Glutamatergic neuron (in vitro differentiated cells): ENCODE data around the gene ZNF423. TPM values are rescaled to one million over a fixed set of nuclear protein-coding genes. Genes with fewer than 3 reads are reported as not detected.

Source experiments
- DNase-seq: peaks from one replicate; pipeline ENCODE4 v3.0.0; 2022
- H3K27ac Mint-ChIP-seq: one replicate; pipeline ENCODE4 v1.8.0; 2020; ENCODE audit warnings: mild to moderate bottlenecking, mixed read lengths, inconsistent platforms; ENCODE audit not compliant: unreplicated experiment
- H3K27me3 Mint-ChIP-seq: one replicate; pipeline ENCODE4 v1.8.0; 2020; ENCODE audit warnings: mild to moderate bottlenecking, moderate library complexity, mixed read lengths, inconsistent platforms; ENCODE audit not compliant: unreplicated experiment
- H3K36me3 Mint-ChIP-seq: one replicate; pipeline ENCODE4 v1.8.0; 2020; ENCODE audit warnings: mild to moderate bottlenecking, mixed read lengths, inconsistent platforms; ENCODE audit not compliant: unreplicated experiment
- H3K4me1 Mint-ChIP-seq: one replicate; pipeline ENCODE4 v1.8.0; 2020; ENCODE audit warnings: mild to moderate bottlenecking, low read depth, mixed read lengths, inconsistent platforms; ENCODE audit not compliant: unreplicated experiment
- H3K4me3 Mint-ChIP-seq: one replicate; pipeline ENCODE4 v1.8.0; 2020; ENCODE audit warnings: mild to moderate bottlenecking, mixed read lengths, inconsistent platforms; ENCODE audit not compliant: unreplicated experiment
- H3K9me3 Mint-ChIP-seq: one replicate; pipeline ENCODE4 v1.8.0; 2020; ENCODE audit warnings: mild to moderate bottlenecking, moderate library complexity, mixed read lengths, inconsistent platforms; ENCODE audit not compliant: unreplicated experiment
- CTCF ChIP-seq: fragments of 200-600 bp; sonication (generic); IDR thresholded peaks from one replicate; pipeline ENCODE4 v1.5.0; 2021; ENCODE audit not compliant: partially characterized antibody, unreplicated experiment
- total RNA-seq: library from RNA; stranded (reverse); fragmentation: NEBNext Ultra II Directional; extraction: Animal tissue kit (Norgen Biotek cat#: 25700); gene quantifications from one replicate; pipeline ENCODE4 v1.2.1, GENCODE V29; 2021; ENCODE audit not compliant: unreplicated experiment

The ZNF423 gene
- total RNA-seq, 1 donor from 2014 or later, result 149 TPM

DNA sequence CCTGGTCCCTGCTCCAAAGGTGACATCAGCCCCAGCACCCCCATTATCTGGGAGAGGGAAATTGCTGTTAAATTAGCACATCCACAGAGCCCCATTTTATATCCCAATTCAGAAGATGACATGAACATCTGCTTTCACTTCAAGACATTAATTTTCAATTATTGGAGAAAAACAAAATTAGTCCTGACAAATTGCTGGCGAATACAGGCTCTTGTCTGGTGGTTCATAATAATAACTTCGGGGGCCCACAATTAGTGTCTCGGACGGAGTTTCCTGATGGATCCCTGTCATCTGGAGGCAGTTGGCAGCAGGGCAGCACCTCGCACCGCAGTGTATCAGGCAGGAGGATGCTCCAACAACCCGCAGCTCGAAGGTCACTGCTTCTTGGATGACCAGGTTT lies 7.4 kb downstream of the ZNF423 start:
- H3K27ac Mint-ChIP-seq, result peak overlapping the region; percentile 78
- H3K9me3 Mint-ChIP-seq, result peaks cover 6% of the 10 kb centered on the region
- H3K36me3 Mint-ChIP-seq, result no peaks in the 10 kb centered on the region
- no peak for TF ChIP-seq CTCF
- no peak for DNase-seq
- H3K4me3 Mint-ChIP-seq, result peak overlapping the region; percentile 67
- peaks cover 64% of the 10 kb centered on the region for H3K4me1 Mint-ChIP-seq
- H3K27me3 Mint-ChIP-seq, result peaks cover under 1% of the 10 kb centered on the region

- DNase-seq, result no peak
- H3K27ac Mint-ChIP-seq, result peak overlapping the region; percentile 62
- no peaks in the 10 kb centered on the region for H3K36me3 Mint-ChIP-seq
- peaks cover 59% of the 10 kb centered on the region for H3K4me1 Mint-ChIP-seq
- TF ChIP-seq CTCF, result no peak
- no peaks in the 10 kb centered on the region for H3K27me3 Mint-ChIP-seq
- H3K9me3 Mint-ChIP-seq, result peaks cover 4% of the 10 kb centered on the region
- peak overlapping the region; percentile 70 for H3K4me3 Mint-ChIP-seq
Measured at GRCh38 chr16:49846800-49847199, 9.1 kb downstream of the ZNF423 start.

DNA sequence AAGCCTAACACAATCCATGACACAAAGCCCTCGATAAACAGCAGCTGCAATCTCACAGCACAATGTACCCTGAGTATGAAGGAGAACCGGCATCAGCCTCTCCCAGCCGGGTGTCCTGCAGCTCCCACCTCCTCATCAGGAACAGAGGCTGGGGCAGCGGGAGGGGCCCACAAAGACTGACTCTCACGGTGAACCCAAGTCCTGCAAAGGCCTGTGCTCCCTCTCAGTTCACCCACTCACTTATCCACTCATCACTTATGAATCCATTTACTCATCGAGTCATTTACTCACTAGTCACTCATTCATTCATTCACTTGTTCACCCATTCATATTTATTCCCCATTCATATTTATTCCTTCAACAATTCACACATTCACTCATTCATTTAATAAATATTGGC lies 11.6 kb downstream of the ZNF423 start:
- H3K9me3 Mint-ChIP-seq, result peaks cover 5% of the 10 kb centered on the region
- H3K4me3 Mint-ChIP-seq, result peak overlapping the region; percentile 23
- TF ChIP-seq CTCF, result no peak
- H3K4me1 Mint-ChIP-seq, result peaks cover 59% of the 10 kb centered on the region
- H3K36me3 Mint-ChIP-seq, result no peaks in the 10 kb centered on the region
- H3K27me3 Mint-ChIP-seq, result peaks cover 3% of the 10 kb centered on the region
- peak overlapping the region; percentile 39 for H3K27ac Mint-ChIP-seq
- no peak for DNase-seq

DNA sequence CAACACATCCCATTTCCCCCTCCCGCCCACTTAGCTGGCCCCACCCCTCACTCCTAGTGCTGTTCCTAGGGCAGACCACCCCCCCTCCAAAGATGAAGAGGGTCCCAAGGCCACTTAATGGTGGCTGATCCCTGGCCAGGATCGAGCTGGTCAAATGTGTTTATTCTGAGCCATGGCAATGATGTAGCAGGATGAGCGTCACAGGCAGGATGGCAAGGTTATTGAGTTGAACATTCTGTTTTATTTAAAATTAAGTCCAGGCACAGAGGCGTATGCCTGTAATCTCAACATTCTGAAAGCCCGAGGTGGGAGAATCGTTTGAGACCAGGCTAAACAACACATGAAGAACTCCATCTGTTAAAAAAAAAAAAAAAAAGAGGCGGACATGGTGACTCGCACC lies 12.2 kb downstream of the ZNF423 start:
- no peak for DNase-seq
- TF ChIP-seq CTCF, result no peak
- Mint-ChIP-seq H3K4me3 (peak overlapping the region; percentile 6), H3K4me1 (peaks cover 53% of the 10 kb centered on the region), H3K36me3 (no peaks in the 10 kb centered on the region), H3K27ac (peak overlapping the region; percentile 38), H3K27me3 (peaks cover 3% of the 10 kb centered on the region), H3K9me3 (peaks cover 5% of the 10 kb centered on the region)

DNA sequence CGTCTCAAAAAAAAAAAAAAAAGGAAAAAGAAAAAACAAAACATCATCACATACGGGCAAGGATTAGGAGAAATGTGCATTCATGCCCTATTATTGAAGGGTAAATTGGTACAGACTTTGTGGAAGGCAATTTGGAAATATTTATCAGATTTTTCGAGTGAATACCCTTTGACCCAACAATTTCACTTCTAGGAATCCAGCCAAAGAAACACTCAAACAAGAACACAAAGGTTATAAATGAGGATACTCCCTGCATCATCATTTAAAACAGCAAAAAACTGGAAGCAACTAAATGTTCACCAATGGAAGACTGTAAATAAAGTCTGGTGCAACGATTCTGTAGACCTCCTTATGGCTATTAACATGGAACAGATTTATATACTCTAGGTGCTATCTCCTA lies 12.9 kb downstream of the ZNF423 start:
- H3K9me3 Mint-ChIP-seq, result peaks cover 5% of the 10 kb centered on the region
- H3K4me1 Mint-ChIP-seq, result peaks cover 49% of the 10 kb centered on the region

More for the DNA sequence above, 12.9 kb downstream of the ZNF423 start:
- no peak for TF ChIP-seq CTCF
- no peaks in the 10 kb centered on the region for H3K36me3 Mint-ChIP-seq
- no peak overlapping the region for H3K4me3 Mint-ChIP-seq
- DNase-seq, result no peak
- peaks cover 5% of the 10 kb centered on the region for H3K27me3 Mint-ChIP-seq
- H3K27ac Mint-ChIP-seq, result no peak overlapping the region
